Measurements from ENCODE around the gene MTA1.

- TF ChIP-seq ZNF274 (IDR thresholded peaks at IDR 0.05; ENCODE audit: low read depth, low read length) (no peak), YY1 (IDR thresholded peaks at IDR 0.05; ENCODE audit: insufficient read depth, insufficient read length) (no peak), SUZ12 (IDR thresholded peaks at IDR 0.05; ENCODE audit: extremely low read depth, insufficient read depth, insufficient read length) (no peak)
Measured at GRCh38 chr14:105427412-105427811, 7.8 kb downstream of the MTA1 start.
